ENCODE data around the gene NELL1.

DNA sequence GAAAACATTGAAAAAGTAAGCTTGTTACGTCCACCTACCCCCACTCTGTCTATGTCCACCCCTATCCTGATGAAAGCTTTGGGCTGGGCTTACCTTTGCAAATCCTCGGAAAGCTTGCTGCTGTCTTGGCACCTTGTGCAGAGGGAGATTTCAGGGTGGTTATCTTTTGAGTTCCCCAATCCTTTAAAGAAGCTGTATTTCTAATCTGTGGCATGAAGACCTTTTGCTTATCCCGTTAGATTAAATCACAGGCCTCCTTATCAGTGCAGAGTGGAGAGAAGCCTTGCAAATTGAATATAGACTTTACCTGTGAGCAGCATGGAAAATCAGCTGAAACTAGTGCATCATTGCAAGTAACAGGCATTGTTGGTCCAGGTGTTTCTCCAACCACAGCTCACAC is 942.9 kb downstream of the NELL1 start:
- TF ChIP-seq GLIS3 (CRISPR knock-in tag; IDR thresholded peaks at IDR 0.05) (no peak), ARNTL (CRISPR knock-in tag; IDR thresholded peaks at IDR 0.05; ENCODE audit: borderline replicate concordance, low read depth) (no peak), ZFP3 (CRISPR knock-in tag; IDR thresholded peaks at IDR 0.05) (no peak), PPARA (CRISPR knock-in tag; IDR thresholded peaks at IDR 0.05; ENCODE audit: borderline replicate concordance) (no peak)

Measured in SK-N-SH treated with all-trans-retinoic acid at 6 μM for 48 hours (cell line).